ENCODE data around the gene AAMDC.
"Not testable (repeated sequence)": the region's sequence is repeated elsewhere in the genome, so short reads cannot be mapped to it uniquely, and the experiment has no call there.

DNA sequence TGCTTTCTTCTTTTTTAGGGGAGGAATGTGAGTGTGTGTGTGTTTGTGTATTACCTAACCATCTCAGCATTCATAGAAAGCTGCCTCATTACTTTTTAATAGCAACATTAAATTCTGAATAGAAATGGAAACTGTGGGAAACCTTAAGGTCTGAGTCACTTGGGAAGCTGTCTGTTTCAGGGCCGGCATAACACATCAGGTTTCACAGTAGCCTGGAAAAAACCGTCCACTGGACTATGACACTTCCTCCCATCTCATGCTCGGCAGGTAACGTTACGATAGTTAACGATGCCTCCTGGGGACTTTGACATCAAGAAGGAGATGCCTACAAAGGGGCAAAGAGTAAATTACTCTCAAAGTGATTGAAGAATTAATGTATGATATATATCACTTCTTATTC lies 89.9 kb downstream of the AAMDC start:
- TF ChIP-seq, protein P1, sequence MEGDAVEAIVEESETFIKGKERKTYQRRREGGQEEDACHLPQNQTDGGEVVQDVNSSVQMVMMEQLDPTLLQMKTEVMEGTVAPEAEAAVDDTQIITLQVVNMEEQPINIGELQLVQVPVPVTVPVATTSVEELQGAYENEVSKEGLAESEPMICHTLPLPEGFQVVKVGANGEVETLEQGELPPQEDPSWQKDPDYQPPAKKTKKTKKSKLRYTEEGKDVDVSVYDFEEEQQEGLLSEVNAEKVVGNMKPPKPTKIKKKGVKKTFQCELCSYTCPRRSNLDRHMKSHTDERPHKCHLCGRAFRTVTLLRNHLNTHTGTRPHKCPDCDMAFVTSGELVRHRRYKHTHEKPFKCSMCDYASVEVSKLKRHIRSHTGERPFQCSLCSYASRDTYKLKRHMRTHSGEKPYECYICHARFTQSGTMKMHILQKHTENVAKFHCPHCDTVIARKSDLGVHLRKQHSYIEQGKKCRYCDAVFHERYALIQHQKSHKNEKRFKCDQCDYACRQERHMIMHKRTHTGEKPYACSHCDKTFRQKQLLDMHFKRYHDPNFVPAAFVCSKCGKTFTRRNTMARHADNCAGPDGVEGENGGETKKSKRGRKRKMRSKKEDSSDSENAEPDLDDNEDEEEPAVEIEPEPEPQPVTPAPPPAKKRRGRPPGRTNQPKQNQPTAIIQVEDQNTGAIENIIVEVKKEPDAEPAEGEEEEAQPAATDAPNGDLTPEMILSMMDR (IDR thresholded peaks at IDR 0.05) = not testable (repeated sequence)
- not testable (repeated sequence) for TF ChIP-seq POLR2A (IDR thresholded peaks at IDR 0.05)

Measured in right lobe of liver (tissue), 4 donors.